ENCODE results near the gene TMEM86B.

GRCh38 chr19:55251341-55252081 lies 22.9 kb upstream of the TMEM86B start:
- TF ChIP-seq CTCF (IDR thresholded peaks at IDR 0.05) (no peak), EZH2 (IDR thresholded peaks at IDR 0.05) (no peak)
